Caco-2 (cell line): ENCODE measurements around the gene EGFL7. TPM values are rescaled to one million over a fixed set of nuclear protein-coding genes. Genes with fewer than 3 reads are reported as not detected.

Experiments used
- BruUV-seq: library from RNA; stranded (reverse); fragments of 400-500 nt; replicated peaks from 2 replicates; lab custom pipeline; 2021; lab: Mats Ljungman, UMichigan
- CTCF ChIA-PET: fragments of 300-600 bp; sonication (Branson Sonifier 250); formaldehyde crosslinking; loops from one replicate; lab custom pipeline; 2022; ENCODE audit warnings: antibody characterized with exemption; lab: Charles Lee
- POLR2A ChIA-PET: fragments of 300-600 bp; sonication (Branson Sonifier 250); formaldehyde crosslinking; loops from one replicate; lab custom pipeline; 2022; ENCODE audit warnings: antibody characterized with exemption; lab: Charles Lee
- DNase-seq, 2 experiments: peaks; one replicate each; pipeline versions ENCODE4 v3.0.0 to v3.0.0-alpha.2; 2020 to 2022
- H3K27me3 ChIP-seq: replicated peaks from 2 replicates; pipeline ENCODE4 v1.6.0; 2011; ENCODE audit warnings: low read length; ENCODE audit not compliant: control insufficient read depth, insufficient read depth
- H3K36me3 ChIP-seq: 2 replicates; pipeline ENCODE4 v1.5.1; 2011; ENCODE audit warnings: low read length; ENCODE audit not compliant: control insufficient read depth, insufficient read depth
- H3K4me1 ChIP-seq: fragments of 250-450 bp; sonication (Bioruptor Pico); 2 replicates; pipeline ENCODE4 v1.5.1; 2020; ENCODE audit warnings: mild to moderate bottlenecking
- H3K4me3 ChIP-seq: 2 replicates; pipeline ENCODE4 v1.5.1; 2011; ENCODE audit warnings: low read depth, mild to moderate bottlenecking, control low read depth, low read length
- H3K9me3 ChIP-seq: fragments of 250-450 bp; sonication (Bioruptor Pico); 2 replicates; pipeline ENCODE4 v1.5.1; 2020; ENCODE audit warnings: mild to moderate bottlenecking, moderate library complexity
- H3K27ac Mint-ChIP-seq: one replicate; pipeline ENCODE4 v1.8.0; 2022; ENCODE audit warnings: mixed read lengths; ENCODE audit not compliant: unreplicated experiment
- H3K27me3 Mint-ChIP-seq: one replicate; pipeline ENCODE4 v1.8.0; 2022; ENCODE audit warnings: mixed read lengths; ENCODE audit not compliant: insufficient read depth, unreplicated experiment
- H3K36me3 Mint-ChIP-seq: one replicate; pipeline ENCODE4 v1.8.0; 2022; ENCODE audit warnings: mild to moderate bottlenecking, mixed read lengths; ENCODE audit not compliant: insufficient read depth, unreplicated experiment
- H3K4me1 Mint-ChIP-seq: one replicate; pipeline ENCODE4 v1.8.0; 2022; ENCODE audit warnings: low read depth, mixed read lengths; ENCODE audit not compliant: unreplicated experiment
- H3K4me3 Mint-ChIP-seq: one replicate; pipeline ENCODE4 v1.8.0; 2022; ENCODE audit warnings: mild to moderate bottlenecking, moderate library complexity, mixed read lengths; ENCODE audit not compliant: unreplicated experiment
- H3K9me3 Mint-ChIP-seq: one replicate; pipeline ENCODE4 v1.8.0; 2022; ENCODE audit warnings: mixed read lengths; ENCODE audit not compliant: unreplicated experiment
- CTCF ChIP-seq, 2 experiments: fragments of 200-600 bp in 1 of 2; IDR thresholded peaks; 1 replicate in 1 of 2; 2 replicates in 1 of 2; pipeline versions ENCODE4 v1.5.1 to v1.8.0; 2011 to 2022; ENCODE audit warnings: antibody characterized with exemption in 1 of 2, control low read depth in 1 of 2, inconsistent platforms in 1 of 2, low read depth in 1 of 2, low read length in 1 of 2, mild to moderate bottlenecking in 1 of 2, moderate library complexity in 1 of 2; ENCODE audit not compliant: insufficient read depth in 1 of 2, severe bottlenecking in 1 of 2, unreplicated experiment in 1 of 2
- intact Hi-C: fragments of 100-400 bp; cut with micrococcal nuclease; formaldehyde crosslinking; loops from one replicate; pipeline ENCODE4 v1.10.0; 2022; ENCODE audit not compliant: unreplicated experiment
- total RNA-seq: library from RNA; stranded (reverse); gene quantifications from 2 replicates; pipeline ENCODE4 v1.2.3, GENCODE V29; 2022

The EGFL7 gene
- total RNA-seq, 1 experiment from 2014 or later = 30.2 TPM

- intact Hi-C loops = no loop called here
- no peaks in the 10 kb centered on the region for H3K27me3 Mint-ChIP-seq
- CTCF ChIA-PET = interaction anchor here (0.7 kb wide), 1 partner anchor 191 kb away, joined by 5 read pairs; no protein-coding TSS in a partner anchor
- Histone ChIP-seq H3K27me3 (no peaks in the 10 kb centered on the region), H3K9me3 (no peaks in the 10 kb centered on the region), H3K4me1 (no peaks in the 10 kb centered on the region; the same call in 1 of the 2 replicates), H3K4me3 (no peak overlapping the region), H3K36me3 (no peaks in the 10 kb centered on the region)
- TF ChIP-seq CTCF (IDR thresholded peaks at IDR 0.05; ENCODE audit: insufficient read depth in 1 of 2, low read depth in 1 of 2, low read length in 1 of 2, severe bottlenecking in 1 of 2, unreplicated experiment in 1 of 2) = no peak
- H3K9me3 Mint-ChIP-seq = no peaks in the 10 kb centered on the region
- H3K27ac Mint-ChIP-seq = no peak overlapping the region
- DNase-seq = no peak
- H3K4me3 Mint-ChIP-seq = no peak overlapping the region
- H3K4me1 Mint-ChIP-seq = peaks cover 9% of the 10 kb centered on the region
- POLR2A ChIA-PET = no interaction called here
- no TSS peak for BruUV-seq
- H3K36me3 Mint-ChIP-seq = no peaks in the 10 kb centered on the region
Measured at GRCh38 chr9:136705564-136705963, 42.8 kb downstream of the EGFL7 start.

- Mint-ChIP-seq H3K27me3 (no peaks in the 10 kb centered on the region), H3K4me1 (peaks cover 9% of the 10 kb centered on the region), H3K9me3 (no peaks in the 10 kb centered on the region), H3K36me3 (no peaks in the 10 kb centered on the region), H3K4me3 (no peak overlapping the region), H3K27ac (no peak overlapping the region)
- no peaks in the 10 kb centered on the region for H3K27me3 ChIP-seq
- POLR2A ChIA-PET = no interaction called here
- no peaks in the 10 kb centered on the region for H3K9me3 ChIP-seq
- intact Hi-C loops = no loop called here
- TF ChIP-seq CTCF (IDR thresholded peaks at IDR 0.05; ENCODE audit: insufficient read depth in 1 of 2, low read depth in 1 of 2, low read length in 1 of 2, severe bottlenecking in 1 of 2, unreplicated experiment in 1 of 2) = no peak
- DNase-seq = no peak
- H3K4me1 ChIP-seq = no peaks in the 10 kb centered on the region; the same call in 1 of the 2 replicates
- BruUV-seq = no TSS peak
- CTCF ChIA-PET = no interaction called here
- no peaks in the 10 kb centered on the region for H3K36me3 ChIP-seq
- H3K4me3 ChIP-seq = no peak overlapping the region
Measured at GRCh38 chr9:136707011-136707410, 44.3 kb downstream of the EGFL7 start.

DNA sequence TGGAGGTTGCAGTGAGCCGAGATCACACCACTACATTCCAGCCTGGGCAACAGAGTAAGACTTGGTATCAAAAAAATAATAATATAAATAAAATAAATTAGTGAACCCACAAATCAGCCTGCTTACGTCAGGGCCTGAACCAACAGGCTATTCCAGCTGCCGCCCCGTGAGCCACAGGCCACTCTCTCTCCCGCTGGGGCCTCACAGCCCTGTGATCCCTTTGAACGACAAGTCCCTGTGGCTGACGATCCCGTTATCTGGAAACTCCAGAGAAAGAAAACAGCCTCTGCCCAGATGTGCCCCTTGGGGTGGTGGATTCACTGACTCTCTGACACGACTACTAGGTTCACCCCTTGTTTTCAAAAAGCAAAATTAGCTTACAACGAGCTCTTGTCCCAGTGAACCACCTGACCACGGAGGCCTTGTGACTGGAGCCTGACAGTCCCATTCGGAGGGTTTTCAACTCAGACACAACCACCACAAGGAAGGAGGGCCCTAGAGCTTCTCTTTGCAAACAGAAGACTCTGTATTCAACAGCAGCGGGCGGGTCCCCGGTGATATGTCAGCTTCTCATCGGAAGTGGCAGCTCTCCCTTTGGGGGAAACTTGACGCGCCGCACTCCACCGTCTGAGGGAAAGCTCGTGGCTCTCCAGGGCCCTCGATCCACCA, 45.3 kb downstream of the EGFL7 start:
- Mint-ChIP-seq H3K4me3 (no peak overlapping the region), H3K4me1 (peaks cover 9% of the 10 kb centered on the region), H3K27ac (peak overlapping the region; percentile 27), H3K9me3 (no peaks in the 10 kb centered on the region), H3K27me3 (no peaks in the 10 kb centered on the region), H3K36me3 (no peaks in the 10 kb centered on the region)
- intact Hi-C loops = no loop called here
- Histone ChIP-seq H3K36me3 (no peaks in the 10 kb centered on the region), H3K4me1 (peaks cover under 1% of the 10 kb centered on the region), H3K9me3 (no peaks in the 10 kb centered on the region), H3K27me3 (no peaks in the 10 kb centered on the region), H3K4me3 (no peak overlapping the region)
- no TSS peak for BruUV-seq
- POLR2A ChIA-PET = no interaction called here
- no peak for DNase-seq
- TF ChIP-seq CTCF (IDR thresholded peaks at IDR 0.05; ENCODE audit: insufficient read depth in 1 of 2, low read depth in 1 of 2, low read length in 1 of 2, severe bottlenecking in 1 of 2, unreplicated experiment in 1 of 2) = no peak
- CTCF ChIA-PET = no interaction called here
